ENCODE measurements around the gene CCDC138. TPM values are rescaled to one million over a fixed set of nuclear protein-coding genes. Genes with fewer than 3 reads are reported as not detected.

CCDC138 gene
- total RNA-seq, 4 donors from 2014 or later = 4.2 to 9.2 (median 6.5) TPM

- DNase-seq = no peak
- 100% methylated on average over 1 of the region's 1 CpG for WGBS, 2 donors
- Histone ChIP-seq H3K36me3 (peaks cover 0 to 50% (median 0%) of the 10 kb centered on the region in 3 donors), H3K4me1 (no peaks in the 10 kb centered on the region), H3K9me3 (peaks cover 4 to 7% (median 7%) of the 10 kb centered on the region in 3 donors), H3K27ac (no peak overlapping the region), H3K27me3 (no peaks in the 10 kb centered on the region), H3K4me3 (no peak overlapping the region)
- no peak for TF ChIP-seq CTCF (IDR thresholded peaks at IDR 0.05)
- no peak for TF ChIP-seq POLR2A (IDR thresholded peaks at IDR 0.05)
- intact Hi-C loops (cut with DNase I) = no loop called here
These were observed 27.2 kb downstream of the CCDC138 start for GRCh38 chr2:108813732-108814131.

GRCh38 chr2:108820482-108820881, 33.9 kb downstream of the CCDC138 start:
- no peak for TF ChIP-seq CTCF (IDR thresholded peaks at IDR 0.05)
- no peak for TF ChIP-seq POLR2A (IDR thresholded peaks at IDR 0.05)
- Histone ChIP-seq H3K27me3 (no peaks in the 10 kb centered on the region), H3K4me1 (no peaks in the 10 kb centered on the region), H3K36me3 (peaks cover 0 to 45% (median 0%) of the 10 kb centered on the region in 3 donors), H3K4me3 (no peak overlapping the region), H3K9me3 (peaks cover 0 to 10% (median 0%) of the 10 kb centered on the region in 3 donors), H3K27ac (no peak overlapping the region)
- WGBS, 2 donors = 90 to 100% methylated on average over 2 of the region's 2 CpGs
- no peak for DNase-seq
- intact Hi-C loops (cut with DNase I) = no loop called here

- peaks cover 0 to 17% (median 0%) of the 10 kb centered on the region in 3 donors for H3K36me3 ChIP-seq
- no peak for DNase-seq
- H3K27ac ChIP-seq = no peak overlapping the region
- WGBS, 2 donors = 100% methylated on average over 1 of the region's 1 CpG
- H3K4me1 ChIP-seq = no peaks in the 10 kb centered on the region
- TF ChIP-seq POLR2A (IDR thresholded peaks at IDR 0.05) (no peak), CTCF (IDR thresholded peaks at IDR 0.05) (no peak)
- intact Hi-C loops (cut with DNase I) = no loop called here
- peaks cover 0 to 10% (median 0%) of the 10 kb centered on the region in 3 donors for H3K9me3 ChIP-seq
- no peaks in the 10 kb centered on the region for H3K27me3 ChIP-seq
- no peak overlapping the region for H3K4me3 ChIP-seq
These were observed 36.7 kb downstream of the CCDC138 start for GRCh38 chr2:108823286-108823685.

GRCh38 chr2:108824316-108825070, 37.9 kb downstream of the CCDC138 start:
- intact Hi-C loops (cut with DNase I) = no loop called here
- no peak for TF ChIP-seq CTCF (IDR thresholded peaks at IDR 0.05)
- TF ChIP-seq POLR2A (IDR thresholded peaks at IDR 0.05) = no peak
- H3K9me3 ChIP-seq = peaks cover 0 to 10% (median 0%) of the 10 kb centered on the region in 3 donors
- H3K27me3 ChIP-seq = no peaks in the 10 kb centered on the region
- H3K4me1 ChIP-seq = no peaks in the 10 kb centered on the region
- no peak for DNase-seq
- H3K4me3 ChIP-seq = no peak overlapping the region
- H3K36me3 ChIP-seq = peaks cover 0 to 9% (median 0%) of the 10 kb centered on the region in 3 donors
- WGBS, 2 donors = 94 to 95% methylated on average over 5 of the region's 5 CpGs
- no peak overlapping the region for H3K27ac ChIP-seq

- H3K4me3 ChIP-seq = no peak overlapping the region
- no peak for TF ChIP-seq CTCF (IDR thresholded peaks at IDR 0.05)
- TF ChIP-seq POLR2A (IDR thresholded peaks at IDR 0.05) = no peak
- no peak overlapping the region for H3K27ac ChIP-seq
- H3K4me1 ChIP-seq = no peaks in the 10 kb centered on the region
- peaks cover 0 to 5% (median 0%) of the 10 kb centered on the region in 3 donors for H3K9me3 ChIP-seq
- 49 to 51% methylated on average over 4 of the region's 4 CpGs for WGBS, 2 donors
- DNase-seq = no peak
- H3K36me3 ChIP-seq = peaks cover 0 to 2% (median 0%) of the 10 kb centered on the region in 3 donors
- intact Hi-C loops (cut with DNase I) = no loop called here
- no peaks in the 10 kb centered on the region for H3K27me3 ChIP-seq
These were observed 38.7 kb downstream of the CCDC138 start for GRCh38 chr2:108825254-108825653.
